ENCODE results near the gene SLC25A43. TPM values are rescaled to one million over a fixed set of nuclear protein-coding genes. Genes with fewer than 3 reads are reported as not detected.
A peak's percentile ranks its signal among the peaks of the same experiment; 100 is the strongest.

SLC25A43 gene
- total and polyA plus RNA-seq, 12 donors: 0.63 to 5.9 (median 2.8) TPM

DNA sequence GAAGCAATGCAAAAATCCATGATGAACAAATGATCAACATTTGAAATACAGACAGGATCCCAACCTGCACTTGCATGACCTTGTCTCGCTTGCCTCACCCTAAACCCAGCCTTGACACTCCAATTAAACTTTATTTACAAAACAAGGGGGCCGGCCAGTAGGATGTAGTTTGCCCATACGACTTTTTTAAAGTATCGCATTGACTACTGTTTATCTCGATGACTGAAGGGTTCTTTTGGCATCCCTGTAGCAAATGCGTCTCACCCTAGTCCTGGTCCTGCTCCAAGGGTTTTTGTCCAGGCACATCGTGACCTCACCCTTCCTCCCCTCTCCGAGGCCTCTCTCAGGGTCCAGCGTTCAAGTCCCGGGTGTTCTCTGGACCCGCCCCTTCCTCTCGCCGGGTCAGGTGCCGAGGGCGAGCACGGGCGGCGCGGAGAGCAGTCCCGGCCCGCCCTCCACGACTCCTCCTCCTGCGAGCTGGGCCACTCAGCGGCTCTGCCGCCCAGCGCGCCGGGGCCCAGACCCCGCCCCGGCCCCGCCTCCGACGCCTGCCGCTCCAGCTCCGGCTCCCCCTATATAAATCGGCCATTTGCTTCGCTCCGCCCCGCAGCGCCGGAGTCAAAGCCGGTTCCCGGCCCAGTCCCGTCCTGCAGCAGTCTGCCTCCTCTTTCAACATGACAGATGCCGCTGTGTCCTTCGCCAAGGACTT, 68.9 kb downstream of the SLC25A43 start, which contains the start of gene SLC25A5:
Gene SLC25A5, plus strand, starts transcription at position 603 of the 709 bp plus-strand sequence. Its CDS starts 72 bp downstream, at position 675.
- Histone ChIP-seq H3K27ac (peak within 1 kb of the TSS; percentile 90 to 99 (median 97)), H3K9me3 (no peaks in the 10 kb centered on the region), H3K36me3 (peaks cover 0 to 23% (median 0%) of the 10 kb centered on the region in 9 donors), H3K4me1 (peaks cover 0 to 10% (median 0%) of the 10 kb centered on the region in 9 donors), H3K27me3 (no peaks in the 10 kb centered on the region), H3K4me3 (peak within 1 kb of the TSS; percentile 74 to 96 (median 85))
- intact Hi-C loops (cut with DNase I): no loop called here
- DNase-seq (peak; percentile 75 to 84), ATAC-seq (peak; percentile 94 to 97 (median 96))
- TF ChIP-seq, protein P1, sequence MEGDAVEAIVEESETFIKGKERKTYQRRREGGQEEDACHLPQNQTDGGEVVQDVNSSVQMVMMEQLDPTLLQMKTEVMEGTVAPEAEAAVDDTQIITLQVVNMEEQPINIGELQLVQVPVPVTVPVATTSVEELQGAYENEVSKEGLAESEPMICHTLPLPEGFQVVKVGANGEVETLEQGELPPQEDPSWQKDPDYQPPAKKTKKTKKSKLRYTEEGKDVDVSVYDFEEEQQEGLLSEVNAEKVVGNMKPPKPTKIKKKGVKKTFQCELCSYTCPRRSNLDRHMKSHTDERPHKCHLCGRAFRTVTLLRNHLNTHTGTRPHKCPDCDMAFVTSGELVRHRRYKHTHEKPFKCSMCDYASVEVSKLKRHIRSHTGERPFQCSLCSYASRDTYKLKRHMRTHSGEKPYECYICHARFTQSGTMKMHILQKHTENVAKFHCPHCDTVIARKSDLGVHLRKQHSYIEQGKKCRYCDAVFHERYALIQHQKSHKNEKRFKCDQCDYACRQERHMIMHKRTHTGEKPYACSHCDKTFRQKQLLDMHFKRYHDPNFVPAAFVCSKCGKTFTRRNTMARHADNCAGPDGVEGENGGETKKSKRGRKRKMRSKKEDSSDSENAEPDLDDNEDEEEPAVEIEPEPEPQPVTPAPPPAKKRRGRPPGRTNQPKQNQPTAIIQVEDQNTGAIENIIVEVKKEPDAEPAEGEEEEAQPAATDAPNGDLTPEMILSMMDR (IDR thresholded peaks at IDR 0.05): no peak
- WGBS, 2 donors: 3% methylated on average over 28 to 42 of the region's 46 CpGs

DNA sequence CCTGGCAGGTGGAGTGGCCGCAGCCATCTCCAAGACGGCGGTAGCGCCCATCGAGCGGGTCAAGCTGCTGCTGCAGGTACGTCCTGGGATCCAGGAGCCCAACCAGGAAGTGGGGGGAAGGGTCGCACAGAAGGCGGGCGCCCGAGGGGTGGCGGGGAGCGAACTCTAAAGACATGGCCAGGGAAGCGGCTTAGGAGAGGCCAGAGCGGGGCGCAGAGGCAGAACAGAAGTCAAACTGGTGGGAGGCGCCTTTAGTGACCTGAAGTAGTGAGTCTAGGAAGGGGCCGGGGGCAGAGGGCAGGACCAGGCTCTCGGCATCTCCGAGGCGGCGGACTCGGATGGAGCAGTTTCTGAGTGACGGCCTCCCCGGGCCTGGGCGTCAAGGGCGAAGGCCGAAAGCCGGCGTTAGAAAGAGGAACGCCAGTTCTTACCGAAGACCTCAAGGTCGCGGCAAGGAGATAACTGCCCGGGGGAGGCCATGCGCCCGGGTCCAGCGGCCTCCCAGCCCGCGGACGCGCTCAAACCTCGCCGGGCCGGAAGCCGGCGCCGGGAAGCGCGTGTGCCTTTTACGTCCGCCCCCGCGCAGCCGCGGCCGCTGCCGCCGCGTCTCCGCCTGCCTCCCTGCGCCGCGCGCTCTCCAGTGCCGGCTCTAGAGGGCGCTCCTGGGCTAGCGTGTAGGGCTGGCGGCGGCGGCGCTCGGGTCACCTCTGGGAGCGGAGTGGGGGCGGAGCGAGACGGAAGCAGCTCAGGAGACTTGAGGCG, 69.6 kb downstream of the SLC25A43 start:
- 1% methylated on average over 42 to 72 of the region's 78 CpGs for WGBS, 2 donors
- intact Hi-C loops (cut with DNase I): no loop called here
- Histone ChIP-seq H3K4me3 (peak overlapping the region; percentile 74 to 96 (median 85)), H3K27ac (peak overlapping the region; percentile 90 to 99 (median 97)), H3K9me3 (no peaks in the 10 kb centered on the region), H3K36me3 (peaks cover 0 to 23% (median 0%) of the 10 kb centered on the region in 9 donors), H3K4me1 (peaks cover 0 to 10% (median 0%) of the 10 kb centered on the region in 9 donors), H3K27me3 (no peaks in the 10 kb centered on the region)
- TF ChIP-seq, protein P1 (IDR thresholded peaks at IDR 0.05): peak; percentile 49 to 87 (median 79)
- ATAC-seq: peak; percentile 81 to 96 (median 92)
- DNase-seq: peak; percentile 84 to 91

DNA sequence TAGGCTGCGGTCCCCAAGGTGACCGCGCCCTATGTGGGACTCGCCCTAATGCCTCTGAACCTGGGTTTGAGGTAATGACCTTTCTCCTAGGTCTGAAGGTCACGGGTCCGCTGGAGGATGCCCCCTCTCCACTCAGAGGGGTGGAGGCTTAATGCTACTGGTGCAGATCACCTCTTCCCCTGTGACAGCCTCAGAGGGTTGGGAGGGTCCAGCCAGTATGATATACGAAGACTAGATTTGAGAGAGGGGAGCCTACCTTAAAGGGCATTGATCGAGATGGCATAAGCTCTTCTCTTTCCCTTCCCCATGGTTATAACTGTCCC, 70.1 kb downstream of the SLC25A43 start:
- ATAC-seq: peak in 2 of 8 donors; percentile 7 to 11

More for the DNA sequence above, 70.1 kb downstream of the SLC25A43 start:
- TF ChIP-seq, protein P1 (IDR thresholded peaks at IDR 0.05): peak in 2 of 9 donors; percentile 10 to 11
- no peaks in the 10 kb centered on the region for H3K27me3 ChIP-seq
- H3K9me3 ChIP-seq: no peaks in the 10 kb centered on the region
- 3 to 21% methylated on average over 2 to 8 of the region's 8 CpGs for WGBS, 2 donors
- intact Hi-C loops (cut with DNase I): no loop called here
- peak overlapping the region; percentile 90 to 99 (median 97) for H3K27ac ChIP-seq
- peak overlapping the region in 9 of 10 donors; percentile 74 to 96 (median 84) for H3K4me3 ChIP-seq
- peaks cover 0 to 23% (median 0%) of the 10 kb centered on the region in 9 donors for H3K36me3 ChIP-seq
- H3K4me1 ChIP-seq: peaks cover 0 to 10% (median 0%) of the 10 kb centered on the region in 9 donors
- DNase-seq: no peak
